HG03159 (cell line): Measurements from ENCODE around the gene C1orf146.
"Not testable (repeated sequence)": the region's sequence is repeated elsewhere in the genome, so short reads cannot be mapped to it uniquely, and the experiment has no call there.

Source experiments
- ATAC-seq: cut with Tn5 transposase; IDR thresholded peaks from one replicate; pipeline ENCODE4 v1.9.1; 2021; ENCODE audit warnings: mild to moderate bottlenecking, moderate library complexity; ENCODE audit not compliant: unreplicated experiment

C1orf146 gene

DNA sequence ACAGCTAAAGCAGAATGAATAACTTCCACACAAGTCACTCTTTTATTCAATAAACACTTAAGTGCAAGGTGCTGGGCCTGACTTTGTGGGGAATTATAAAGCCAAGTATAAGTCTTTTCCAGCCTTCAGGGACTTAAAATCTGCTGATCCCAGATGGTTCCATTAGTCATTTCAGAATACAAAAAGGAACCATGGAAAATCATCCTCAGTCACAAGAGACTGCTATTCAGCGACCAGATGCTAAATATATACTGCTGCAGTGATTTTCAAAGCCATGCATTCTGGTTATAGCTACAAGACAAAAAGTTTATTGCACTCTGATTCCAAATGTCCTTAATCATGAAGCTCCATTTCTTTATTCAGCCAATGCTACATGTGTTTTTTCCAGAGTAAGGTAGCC, 55.3 kb downstream of the C1orf146 start:
- no peak for ATAC-seq

DNA sequence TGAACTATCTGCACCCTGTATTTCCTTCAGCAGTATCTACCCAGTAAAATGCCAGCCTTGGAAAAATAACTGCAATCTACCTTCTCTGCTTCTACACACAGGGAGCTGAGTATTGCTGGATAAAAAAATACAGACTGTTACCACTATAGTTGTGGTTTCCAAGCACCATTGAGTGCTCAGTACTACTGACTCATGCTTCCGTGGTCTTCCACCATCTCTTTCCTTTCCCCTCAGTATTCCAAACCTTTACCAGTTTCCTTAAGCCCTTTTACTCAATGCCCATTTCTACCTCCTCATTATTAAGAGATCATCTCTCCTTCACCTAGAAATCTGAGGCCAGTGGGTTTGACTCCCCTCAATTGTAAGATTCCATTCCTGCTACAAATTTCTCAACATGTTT, 57.2 kb downstream of the C1orf146 start:
- ATAC-seq = no peak

DNA sequence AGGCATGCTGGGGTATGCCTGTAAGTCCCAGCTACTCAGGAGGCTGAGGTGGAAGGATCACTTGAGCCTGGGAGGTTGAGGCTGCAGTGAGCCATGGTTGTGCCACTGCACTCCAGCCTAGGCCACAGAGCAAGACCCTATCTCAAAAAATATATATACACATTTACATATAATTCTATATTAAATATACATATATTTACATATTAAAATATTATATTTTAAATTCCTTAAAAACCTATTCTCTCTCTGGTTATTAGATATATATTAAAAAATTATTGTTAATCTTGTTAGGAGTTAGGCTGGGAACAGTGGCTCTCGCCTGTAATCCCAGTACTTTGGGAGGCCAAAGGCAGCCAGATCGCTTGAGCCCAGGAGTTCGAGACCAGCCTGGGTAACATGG, 58.4 kb downstream of the C1orf146 start:
- no peak for ATAC-seq

DNA sequence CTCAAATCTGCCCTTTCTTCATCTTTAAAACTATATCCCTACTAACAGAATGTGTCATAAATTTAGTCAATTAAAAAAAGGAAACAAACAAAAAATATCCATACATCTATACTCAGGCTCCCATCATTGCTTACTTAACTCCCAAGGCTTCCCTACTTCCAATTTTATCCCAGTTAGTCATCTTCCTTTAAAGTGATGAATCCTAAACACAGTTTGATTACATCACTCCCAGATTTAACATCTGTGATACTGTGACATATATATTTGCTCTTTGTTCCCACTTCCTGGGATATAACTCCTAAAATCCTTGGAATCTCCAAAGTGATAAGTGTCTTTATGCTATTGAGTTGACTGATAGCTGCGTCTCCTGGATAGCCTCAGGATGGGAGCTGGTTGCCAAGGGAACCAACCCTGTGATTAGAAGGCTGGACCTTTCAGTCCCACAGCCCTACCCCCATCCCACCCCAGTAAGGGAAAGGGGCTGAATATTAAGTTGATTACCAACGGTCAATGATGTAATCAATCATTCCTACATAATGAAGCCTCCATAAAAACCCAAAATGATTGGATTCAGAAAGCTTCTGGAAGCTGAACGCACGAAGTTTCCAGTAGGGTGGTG, 59.5 kb downstream of the C1orf146 start:
- ATAC-seq = no peak

DNA sequence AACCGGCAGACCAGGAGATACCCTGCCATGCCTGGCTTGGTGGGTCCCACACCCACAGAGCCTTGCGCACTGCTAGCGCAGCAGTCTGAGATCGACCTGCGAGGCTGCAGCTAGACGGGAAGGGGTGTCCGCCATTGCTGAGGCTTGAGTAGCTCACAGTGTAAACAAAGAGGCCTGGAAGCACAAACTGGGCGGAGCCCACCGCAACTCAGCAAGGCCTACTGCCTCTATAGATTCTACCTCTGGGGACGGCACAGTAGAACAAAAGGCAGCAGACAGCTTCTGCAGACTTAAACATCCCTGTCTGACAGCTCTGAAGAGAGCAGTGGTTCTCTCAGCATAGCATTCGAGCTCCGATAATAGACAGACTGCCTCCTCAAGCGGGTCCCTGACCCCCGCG, 62.1 kb downstream of the C1orf146 start:
- not testable (repeated sequence) for ATAC-seq

DNA sequence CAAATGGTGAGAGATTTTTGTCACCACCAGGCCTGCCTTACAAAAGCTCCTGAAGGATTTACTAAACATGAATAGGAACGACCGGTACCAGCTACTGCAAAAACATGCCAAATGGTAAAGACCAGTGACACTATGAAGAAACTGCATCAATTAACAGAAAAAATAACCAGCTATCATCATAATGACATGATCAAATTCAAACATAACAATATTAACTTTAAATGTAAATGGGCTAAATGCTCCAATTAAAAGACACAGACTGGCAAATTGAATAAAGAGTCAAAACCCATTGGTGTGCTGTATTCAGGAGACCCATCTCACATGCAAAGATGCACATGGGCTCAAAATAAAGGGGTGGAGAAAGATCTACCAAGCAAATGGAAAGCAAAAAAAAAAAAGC, 63.7 kb downstream of the C1orf146 start:
- ATAC-seq = not testable (repeated sequence)

DNA sequence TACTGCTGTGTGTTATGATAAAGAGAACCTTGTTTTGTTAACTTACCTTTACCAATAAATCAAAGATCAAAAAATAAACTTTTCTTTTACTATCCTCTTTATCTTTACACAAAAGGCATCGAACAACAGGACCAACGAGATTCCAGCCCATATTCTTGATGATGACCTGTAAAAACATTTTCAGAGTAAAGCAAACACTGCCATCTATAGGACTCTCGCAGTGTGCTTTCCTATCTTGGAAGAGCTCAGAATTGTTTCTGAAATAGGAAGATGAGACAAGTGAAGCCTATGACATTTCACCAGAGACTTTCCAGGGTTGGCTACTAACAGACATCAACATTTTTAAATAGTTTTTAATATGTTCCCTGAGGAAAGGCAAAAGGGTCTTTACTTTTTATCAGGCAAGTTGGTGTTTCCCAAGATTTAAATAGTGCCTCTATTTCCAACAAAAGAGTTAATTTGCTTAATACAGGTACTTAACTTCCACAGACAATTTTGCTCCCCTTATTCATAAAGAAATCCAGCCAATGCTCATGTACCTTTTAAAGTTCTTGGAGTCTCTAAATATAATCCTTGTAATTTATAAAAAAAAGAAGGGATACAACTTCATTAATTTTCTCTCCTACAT, 73.8 kb downstream of the C1orf146 start:
- no peak for ATAC-seq
